Neural crest cell (in vitro differentiated cells): Measurements from ENCODE around the gene PACSIN1. TPM values are rescaled to one million over a fixed set of nuclear protein-coding genes. Genes with fewer than 3 reads are reported as not detected.

Experiments
- DNase-seq: peaks from one replicate; pipeline ENCODE4 v3.0.0; 2021; ENCODE audit warnings: low read depth, mixed read lengths, low spot score
- H3K27ac Mint-ChIP-seq: one replicate; pipeline ENCODE4 v1.8.0; 2021; ENCODE audit warnings: mild to moderate bottlenecking, mixed read lengths; ENCODE audit not compliant: unreplicated experiment
- H3K27me3 Mint-ChIP-seq: 2 replicates; pipeline ENCODE4 v1.8.0; 2021; ENCODE audit warnings: low read depth, mild to moderate bottlenecking, mixed read lengths
- H3K36me3 Mint-ChIP-seq: 2 replicates; pipeline ENCODE4 v1.8.0; 2021; ENCODE audit warnings: low read depth, mild to moderate bottlenecking, mixed read lengths
- H3K4me1 Mint-ChIP-seq: 2 replicates; pipeline ENCODE4 v1.8.0; 2021; ENCODE audit warnings: mixed read lengths
- H3K4me3 Mint-ChIP-seq: one replicate; pipeline ENCODE4 v1.8.0; 2021; ENCODE audit warnings: mild to moderate bottlenecking, mixed read lengths
- H3K9me3 Mint-ChIP-seq: 2 replicates; pipeline ENCODE4 v1.8.0; 2021; ENCODE audit warnings: mixed read lengths
- total RNA-seq: library from RNA; stranded (reverse); gene quantifications from 2 replicates; pipeline ENCODE4 v1.2.1, GENCODE V29; 2021
- TF ChIP-seq, protein P1 (sequence below): fragments of 200-600 bp; sonication (generic); conservative IDR thresholded peaks from 2 replicates; pipeline ENCODE4 v1.5.0; 2021; ENCODE audit warnings: antibody characterized with exemption, mild to moderate bottlenecking

PACSIN1 gene
- total RNA-seq, 1 donor from 2014 or later: 0.44 TPM

DNA sequence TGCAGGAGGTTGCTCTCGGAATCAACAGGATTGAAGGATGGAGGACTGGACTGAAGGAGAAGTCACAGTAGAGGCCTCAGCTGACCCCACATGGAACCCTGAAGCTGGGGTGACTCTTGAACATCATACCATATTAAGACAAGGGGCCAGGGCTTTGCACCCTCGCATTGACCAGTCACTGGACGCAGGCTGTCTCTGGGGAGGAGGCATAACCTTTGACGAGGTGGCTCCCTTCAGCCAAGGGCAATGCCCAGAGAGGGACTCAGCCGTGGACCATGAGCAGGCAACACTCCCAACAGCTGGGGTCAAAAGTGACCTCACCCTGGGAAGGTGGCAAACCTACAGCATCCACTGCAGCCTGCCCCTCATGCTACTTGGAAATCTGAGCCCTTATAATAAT lies 21.7 kb downstream of the PACSIN1 start:
- H3K4me3 Mint-ChIP-seq: no peak overlapping the region
- H3K36me3 Mint-ChIP-seq: no peaks in the 10 kb centered on the region
- no peak overlapping the region for H3K27ac Mint-ChIP-seq
- TF ChIP-seq, protein P1, sequence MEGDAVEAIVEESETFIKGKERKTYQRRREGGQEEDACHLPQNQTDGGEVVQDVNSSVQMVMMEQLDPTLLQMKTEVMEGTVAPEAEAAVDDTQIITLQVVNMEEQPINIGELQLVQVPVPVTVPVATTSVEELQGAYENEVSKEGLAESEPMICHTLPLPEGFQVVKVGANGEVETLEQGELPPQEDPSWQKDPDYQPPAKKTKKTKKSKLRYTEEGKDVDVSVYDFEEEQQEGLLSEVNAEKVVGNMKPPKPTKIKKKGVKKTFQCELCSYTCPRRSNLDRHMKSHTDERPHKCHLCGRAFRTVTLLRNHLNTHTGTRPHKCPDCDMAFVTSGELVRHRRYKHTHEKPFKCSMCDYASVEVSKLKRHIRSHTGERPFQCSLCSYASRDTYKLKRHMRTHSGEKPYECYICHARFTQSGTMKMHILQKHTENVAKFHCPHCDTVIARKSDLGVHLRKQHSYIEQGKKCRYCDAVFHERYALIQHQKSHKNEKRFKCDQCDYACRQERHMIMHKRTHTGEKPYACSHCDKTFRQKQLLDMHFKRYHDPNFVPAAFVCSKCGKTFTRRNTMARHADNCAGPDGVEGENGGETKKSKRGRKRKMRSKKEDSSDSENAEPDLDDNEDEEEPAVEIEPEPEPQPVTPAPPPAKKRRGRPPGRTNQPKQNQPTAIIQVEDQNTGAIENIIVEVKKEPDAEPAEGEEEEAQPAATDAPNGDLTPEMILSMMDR: no peak
- H3K4me1 Mint-ChIP-seq: peaks cover 6% of the 10 kb centered on the region
- H3K27me3 Mint-ChIP-seq: no peaks in the 10 kb centered on the region
- no peak for DNase-seq
- no peaks in the 10 kb centered on the region for H3K9me3 Mint-ChIP-seq

DNA sequence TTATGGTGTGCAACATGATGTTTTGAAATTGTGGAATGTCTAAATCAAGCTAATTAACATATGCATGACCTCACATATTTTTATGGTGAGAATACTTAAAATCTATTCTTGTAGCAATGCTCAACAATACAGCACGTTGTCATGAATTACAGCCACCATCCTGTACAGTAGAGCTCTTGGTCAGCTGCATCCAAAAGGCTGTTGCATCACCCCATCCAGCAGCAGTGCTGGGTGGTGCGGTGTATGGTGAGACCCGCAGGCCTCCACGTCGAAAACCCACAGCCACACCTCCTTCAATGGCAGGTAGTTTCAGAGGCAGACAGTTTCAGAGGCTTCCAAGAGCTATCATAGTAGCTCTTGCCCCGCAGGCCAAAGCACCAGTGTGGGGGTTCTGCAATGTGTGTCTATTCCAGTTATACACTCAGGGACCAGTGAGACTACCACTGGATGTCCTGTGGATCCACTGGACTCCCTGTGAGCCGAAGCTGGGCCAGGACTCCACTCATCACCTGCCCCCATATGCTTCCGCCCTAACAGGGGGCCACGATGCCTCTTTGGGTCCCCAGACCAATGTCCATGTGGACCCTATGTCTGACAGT lies 23.4 kb downstream of the PACSIN1 start:
- no peak for DNase-seq
- H3K27ac Mint-ChIP-seq: no peak overlapping the region
- H3K4me1 Mint-ChIP-seq: peaks cover 6% of the 10 kb centered on the region
- TF ChIP-seq, protein P1: no peak
- H3K9me3 Mint-ChIP-seq: no peaks in the 10 kb centered on the region
- H3K27me3 Mint-ChIP-seq: no peaks in the 10 kb centered on the region
- no peaks in the 10 kb centered on the region for H3K36me3 Mint-ChIP-seq
- H3K4me3 Mint-ChIP-seq: no peak overlapping the region

DNA sequence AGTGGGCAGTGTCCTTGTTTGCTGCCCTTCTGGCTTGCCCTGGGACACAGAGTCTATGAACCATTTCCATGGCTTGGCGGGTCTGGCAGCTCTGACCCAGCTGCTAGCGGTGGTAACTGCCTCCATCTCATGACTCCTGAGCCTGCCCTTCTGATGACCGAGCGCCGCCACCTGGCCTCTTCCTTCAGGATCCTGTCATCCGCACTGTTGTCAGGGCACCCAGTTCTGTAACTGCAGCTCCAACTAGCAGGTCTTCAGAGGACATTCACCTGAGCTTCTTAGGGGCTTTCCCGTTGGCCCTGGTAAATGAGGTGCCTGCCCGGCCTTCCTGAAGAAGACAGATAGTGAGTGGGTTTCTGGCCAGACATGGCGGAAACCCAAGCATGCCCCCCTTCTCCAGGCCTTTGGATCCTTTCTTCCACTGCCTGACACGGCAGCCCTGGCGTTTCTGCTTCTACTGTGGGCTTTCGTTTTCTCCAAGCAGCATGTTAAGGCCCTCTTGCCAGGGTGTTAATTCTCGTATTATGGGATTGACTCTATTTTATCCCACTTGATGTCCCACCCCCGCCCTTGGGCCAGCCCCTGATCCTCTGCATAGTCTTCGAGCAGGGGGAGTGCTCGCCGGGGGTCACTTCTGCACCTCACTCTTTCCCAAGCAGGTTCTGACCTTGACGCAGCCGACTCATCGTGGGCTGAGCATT lies 24.7 kb downstream of the PACSIN1 start:
- Mint-ChIP-seq H3K27ac (no peak overlapping the region), H3K9me3 (no peaks in the 10 kb centered on the region), H3K36me3 (no peaks in the 10 kb centered on the region), H3K27me3 (no peaks in the 10 kb centered on the region), H3K4me3 (no peak overlapping the region), H3K4me1 (peaks cover 6% of the 10 kb centered on the region)
- DNase-seq: no peak
- TF ChIP-seq, protein P1: no peak

DNA sequence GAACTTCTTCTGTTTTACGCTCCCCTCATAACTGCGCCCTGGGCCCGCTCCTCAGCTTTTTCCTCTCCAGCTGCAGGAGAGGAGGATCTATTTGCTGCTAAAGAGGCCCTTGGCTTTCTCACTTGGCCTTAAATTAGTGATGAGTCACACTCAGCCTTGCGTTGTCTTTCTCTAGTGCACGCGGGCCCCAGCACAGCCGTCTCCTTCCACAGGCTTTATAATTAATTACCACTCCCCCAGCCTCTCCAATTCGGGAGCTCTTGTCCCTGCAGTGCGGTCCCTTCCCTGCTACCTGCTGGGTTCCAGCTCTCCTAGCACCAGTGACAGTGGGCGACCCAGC lies 25.2 kb downstream of the PACSIN1 start:
- Mint-ChIP-seq H3K27me3 (no peaks in the 10 kb centered on the region), H3K4me1 (peaks cover 6% of the 10 kb centered on the region), H3K4me3 (no peak overlapping the region), H3K27ac (no peak overlapping the region), H3K9me3 (no peaks in the 10 kb centered on the region), H3K36me3 (no peaks in the 10 kb centered on the region)
- TF ChIP-seq, protein P1: no peak
- no peak for DNase-seq

DNA sequence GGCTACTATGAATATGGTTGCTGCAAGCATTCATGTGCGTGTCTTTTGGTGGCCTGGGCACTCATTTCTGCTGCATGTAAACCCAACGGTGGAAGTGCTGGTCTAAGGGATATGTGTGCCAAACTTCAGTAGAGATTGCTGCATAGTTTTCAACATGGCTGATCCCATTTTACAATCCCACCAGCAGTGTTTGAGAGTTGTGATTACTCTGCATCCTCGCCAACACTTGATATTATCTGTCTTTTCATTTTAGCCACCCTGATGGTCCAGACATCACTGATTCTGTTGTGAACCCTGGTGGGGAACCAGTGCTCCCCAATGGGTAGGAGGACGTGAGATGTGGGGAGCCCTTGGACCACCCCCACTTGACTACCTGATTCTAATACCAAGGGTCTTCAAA lies 27.5 kb downstream of the PACSIN1 start:
- no peaks in the 10 kb centered on the region for H3K36me3 Mint-ChIP-seq
- no peaks in the 10 kb centered on the region for H3K9me3 Mint-ChIP-seq
- TF ChIP-seq, protein P1: no peak
- H3K4me3 Mint-ChIP-seq: no peak overlapping the region
- peaks cover 6% of the 10 kb centered on the region for H3K4me1 Mint-ChIP-seq
- no peaks in the 10 kb centered on the region for H3K27me3 Mint-ChIP-seq
- DNase-seq: no peak
- no peak overlapping the region for H3K27ac Mint-ChIP-seq
